Aorta (tissue), 5 donors: ENCODE data around the gene IGF1. TPM values are rescaled to one million over a fixed set of nuclear protein-coding genes. Genes with fewer than 3 reads are reported as not detected.

ENCODE experiments used
- ATAC-seq: fragments of 200-7000 bp; cut with Tn5 transposase; one replicate; pipeline ENCODE4 v1.9.1; 2022; ENCODE audit warnings: moderate library complexity; ENCODE audit not compliant: low FRiP score
- DNase-seq, 2 donors: peaks; one replicate each; pipeline ENCODE4 v3.0.0-alpha.2; 2020
- H3K27ac ChIP-seq, 2 donors: one replicate each; pipeline ENCODE4 v1.5.1; 2013; ENCODE audit warnings: low read length in 2 of 2, mild to moderate bottlenecking in 2 of 2, moderate library complexity in 2 of 2, control low read depth in 1 of 2, inconsistent platforms in 1 of 2, low read depth in 1 of 2
- H3K27me3 ChIP-seq, 2 donors: one replicate each; pipeline ENCODE4 v1.6.1; 2013; ENCODE audit warnings: control low read depth in 1 of 2, low read length in 1 of 2, mild to moderate bottlenecking in 1 of 2, moderate library complexity in 1 of 2; ENCODE audit not compliant: insufficient read depth in 2 of 2, control insufficient read depth in 1 of 2
- H3K36me3 ChIP-seq, 2 donors: one replicate each; pipeline ENCODE4 v1.6.1; 2013; ENCODE audit warnings: control low read depth in 1 of 2, low read length in 1 of 2, mild to moderate bottlenecking in 1 of 2; ENCODE audit not compliant: insufficient read depth in 2 of 2, control insufficient read depth in 1 of 2
- H3K4me1 ChIP-seq, 2 donors: one replicate each; pipeline ENCODE4 v1.6.1; 2013; ENCODE audit warnings: low read length in 2 of 2, control low read depth in 1 of 2, mild to moderate bottlenecking in 1 of 2, moderate library complexity in 1 of 2; ENCODE audit not compliant: insufficient read depth in 2 of 2, control insufficient read depth in 1 of 2
- H3K4me3 ChIP-seq, 2 donors: one replicate each; pipeline ENCODE4 v1.5.1; 2013; ENCODE audit warnings: low read length in 2 of 2, control low read depth in 1 of 2, mild to moderate bottlenecking in 1 of 2
- H3K9me3 ChIP-seq: one replicate; pipeline ENCODE4 v1.6.1; 2013; ENCODE audit warnings: mild to moderate bottlenecking, low read length; ENCODE audit not compliant: control insufficient read depth
- WGBS, 2 donors: extraction: QIAGEN DNeasy Blood & Tissue Kit; methylation state at CpG; one replicate each; pipeline ENCODE4 v1.1.7; 2013; 5-methylcytosine and 5-hydroxymethylcytosine counted together
- intact Hi-C, 2 donors: fragments of 100-400 bp; cut with DNase I; formaldehyde crosslinking; loops; one replicate each; pipeline versions ENCODE4 v1.14.2 to v1.15.0; 2022
- polyA plus RNA-seq, 2 donors: library from polyadenylated mRNA; stranded (reverse); fragments of 200-250 nt; gene quantifications; one replicate each; pipeline ENCODE4 v1.2.3, GENCODE V29; 2013
- total RNA-seq, 2 donors: library from RNA; stranded (reverse); fragmentation: NEBNext Ultra II Directional; extraction: Animal tissue kit (Norgen Biotek cat#: 25700); gene quantifications; one replicate each; pipeline ENCODE4 v1.2.1, GENCODE V29; 2021
- donor health status: healthy with polysubstance abuse.
- donor health status: Bipolar disorder and iron deficiency.
- donor health status: DM: no; HTN: no; CAD: no.
- donor health status: DM: no; HTN: no; CAD: no.
- donor health status: DM: yes; HTN: yes; CAD: no.

The IGF1 gene
- total and polyA plus RNA-seq, 4 donors: 1.3 to 193 (median 53.0) TPM

DNA sequence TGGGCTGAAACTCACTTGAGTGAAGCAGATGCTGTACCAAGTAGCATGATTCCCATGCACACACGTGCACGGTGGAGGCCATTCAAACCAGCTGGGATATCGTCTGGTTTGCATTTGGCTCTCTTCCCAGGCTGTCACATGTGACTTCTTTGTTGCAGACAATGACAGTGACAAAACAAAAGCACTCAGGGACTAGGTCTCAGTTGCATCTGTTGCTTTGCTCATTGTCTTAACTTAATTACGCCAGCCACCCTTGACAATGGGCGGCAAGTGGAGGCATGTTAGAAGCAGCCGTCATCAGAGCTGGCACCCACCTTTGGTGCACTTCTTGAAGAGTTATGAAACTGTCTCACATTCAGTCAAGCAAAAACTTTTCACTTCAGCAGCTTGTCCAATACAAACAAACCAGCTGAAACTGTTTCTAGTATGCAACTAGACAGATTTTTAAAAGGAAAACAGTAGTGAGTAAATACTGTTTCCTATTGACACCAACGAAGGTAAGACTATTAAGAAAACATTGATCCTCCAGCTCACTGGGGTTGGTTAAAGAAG is 74.3 kb downstream of the IGF1 start:
- WGBS, 2 donors: 21 to 25% methylated on average over 7 of the region's 7 CpGs
- Histone ChIP-seq H3K27me3 (no peaks in the 10 kb centered on the region), H3K4me1 (no peaks in the 10 kb centered on the region), H3K27ac (no peak overlapping the region), H3K4me3 (no peak overlapping the region), H3K36me3 (no peaks in the 10 kb centered on the region), H3K9me3 (no peaks in the 10 kb centered on the region)
- ATAC-seq (no peak), DNase-seq (peak in 1 of 2 donors; percentile 62)
- intact Hi-C loops: no loop called here

DNA sequence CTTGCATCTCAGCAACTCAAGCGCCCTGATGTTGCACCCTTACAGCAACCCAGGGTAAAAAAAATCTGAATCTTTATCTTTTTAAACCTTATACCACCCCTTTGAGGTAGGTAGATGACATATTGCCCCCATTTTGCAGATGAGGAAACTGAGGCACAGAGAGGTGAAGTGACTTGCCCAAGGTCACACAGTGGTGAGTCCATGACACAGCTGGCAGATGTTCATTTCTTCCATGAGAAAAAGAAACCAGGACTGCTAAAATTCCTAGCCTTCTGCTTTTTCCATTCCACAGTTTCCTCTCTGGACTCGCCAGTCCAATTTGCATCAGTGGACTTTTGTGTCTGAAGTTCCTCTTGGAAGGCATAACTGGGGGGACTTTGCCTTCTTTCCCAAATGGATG is 79.3 kb downstream of the IGF1 start:
- Histone ChIP-seq H3K4me1 (no peaks in the 10 kb centered on the region), H3K27ac (no peak overlapping the region), H3K4me3 (no peak overlapping the region), H3K27me3 (no peaks in the 10 kb centered on the region), H3K9me3 (no peaks in the 10 kb centered on the region), H3K36me3 (no peaks in the 10 kb centered on the region)
- WGBS, 2 donors: 79 to 83% methylated on average over 2 of the region's 2 CpGs
- ATAC-seq (no peak), DNase-seq (no peak)
- intact Hi-C loops: no loop called here

DNA sequence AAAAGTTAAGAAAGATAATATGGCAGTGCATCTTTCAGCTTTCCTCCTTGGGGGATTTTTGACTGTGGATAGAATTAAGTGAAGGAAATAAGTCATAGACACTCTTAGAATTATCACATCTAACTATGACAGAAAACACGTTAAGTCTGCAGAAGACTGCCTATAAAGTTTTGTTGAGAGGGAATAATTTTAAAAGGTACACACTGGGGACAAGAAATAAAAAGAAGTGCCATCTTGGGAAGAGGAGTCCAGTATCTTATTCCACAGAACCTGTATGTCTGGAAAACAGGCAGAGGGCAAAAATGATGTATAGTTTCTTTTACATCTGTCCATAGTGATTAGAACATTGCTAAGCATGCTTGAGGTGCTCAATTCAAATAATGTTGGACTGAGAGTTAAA is 80.7 kb downstream of the IGF1 start:
- WGBS, 2 donors: 71 to 79% methylated on average over 1 of the region's 1 CpG
- H3K36me3 ChIP-seq: no peaks in the 10 kb centered on the region

DNA sequence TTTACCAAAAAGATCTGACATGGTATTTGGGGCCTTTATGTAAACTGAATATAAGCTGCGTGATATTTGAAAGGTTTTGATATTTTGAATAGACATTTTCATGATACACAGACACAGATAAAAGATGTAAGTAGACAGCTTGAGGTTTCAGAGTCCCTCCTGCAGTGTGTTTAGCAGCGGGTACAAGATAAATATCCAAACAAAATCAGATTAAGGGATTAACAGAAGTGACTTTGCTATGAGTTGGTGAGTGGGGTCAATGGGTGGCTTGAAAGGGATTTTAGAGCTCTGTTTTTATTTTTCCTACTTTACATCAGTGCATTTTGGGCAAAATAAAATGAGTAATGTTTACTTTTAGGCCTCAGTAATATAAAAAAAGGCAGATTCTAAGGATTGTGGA is 84.1 kb downstream of the IGF1 start:
- no peaks in the 10 kb centered on the region for H3K36me3 ChIP-seq
- WGBS, 2 donors: 70 to 84% methylated on average over 2 of the region's 2 CpGs
- H3K27ac ChIP-seq: no peak overlapping the region
- intact Hi-C loops: no loop called here
- no peak overlapping the region for H3K4me3 ChIP-seq
- ATAC-seq (no peak), DNase-seq (no peak)
- H3K4me1 ChIP-seq: no peaks in the 10 kb centered on the region
- no peaks in the 10 kb centered on the region for H3K9me3 ChIP-seq
- no peaks in the 10 kb centered on the region for H3K27me3 ChIP-seq

More for the DNA sequence above, 80.7 kb downstream of the IGF1 start:
- Histone ChIP-seq H3K4me3 (no peak overlapping the region), H3K4me1 (no peaks in the 10 kb centered on the region), H3K27me3 (no peaks in the 10 kb centered on the region), H3K9me3 (no peaks in the 10 kb centered on the region), H3K27ac (no peak overlapping the region)
- ATAC-seq (no peak), DNase-seq (no peak)
- intact Hi-C loops: no loop called here

DNA sequence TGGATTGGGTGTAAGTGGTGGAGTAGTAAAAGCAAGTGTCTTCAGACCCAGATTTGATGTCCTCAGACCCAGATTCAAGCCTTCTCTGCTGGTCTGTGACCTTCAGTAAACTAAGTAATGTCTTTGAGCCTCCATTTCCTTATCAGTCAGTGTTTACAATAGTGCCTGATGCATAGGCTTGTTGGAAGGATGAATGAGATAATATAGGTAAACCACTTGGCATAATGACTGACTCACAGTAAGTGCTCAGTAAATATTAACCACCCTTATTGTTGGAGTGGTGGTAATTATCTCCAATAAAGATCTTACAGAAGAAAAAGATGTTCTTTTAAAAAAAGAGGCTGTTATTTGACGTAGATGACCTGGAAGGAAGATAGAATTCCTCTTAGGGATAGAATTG is 86.2 kb downstream of the IGF1 start:
- no peaks in the 10 kb centered on the region for H3K36me3 ChIP-seq
- intact Hi-C loops: no loop called here
- 81 to 91% methylated on average over 1 of the region's 1 CpG for WGBS, 2 donors

DNA sequence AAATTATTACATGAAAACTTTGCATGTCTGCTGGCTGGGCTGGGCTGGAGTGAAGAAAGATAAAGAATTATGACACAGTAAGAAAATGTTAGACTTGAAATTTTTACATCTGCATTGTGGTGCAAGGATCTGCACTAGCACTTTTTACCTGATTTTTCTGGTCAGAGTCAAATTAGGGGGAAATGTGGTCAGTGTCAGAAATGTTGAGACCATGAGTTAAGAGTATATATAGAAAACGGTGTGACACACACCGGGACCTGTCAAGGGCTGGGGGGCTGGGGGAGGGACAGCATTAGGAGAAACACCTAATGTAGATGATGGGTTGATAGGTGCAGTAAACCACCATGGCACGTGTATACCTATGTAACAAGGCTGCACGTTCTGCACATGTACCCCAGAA is 90.3 kb downstream of the IGF1 start:
- H3K9me3 ChIP-seq: peaks cover 2% of the 10 kb centered on the region
- intact Hi-C loops: no loop called here
- H3K4me3 ChIP-seq: no peak overlapping the region
- no peaks in the 10 kb centered on the region for H3K36me3 ChIP-seq
- H3K27ac ChIP-seq: no peak overlapping the region
- WGBS, 2 donors: 80 to 82% methylated on average over 4 of the region's 4 CpGs
- no peaks in the 10 kb centered on the region for H3K4me1 ChIP-seq
- DNase-seq (no peak), ATAC-seq (no peak)
- no peaks in the 10 kb centered on the region for H3K27me3 ChIP-seq

More for the DNA sequence above, 86.2 kb downstream of the IGF1 start:
- Histone ChIP-seq H3K4me1 (no peaks in the 10 kb centered on the region), H3K4me3 (no peak overlapping the region), H3K9me3 (no peaks in the 10 kb centered on the region), H3K27me3 (no peaks in the 10 kb centered on the region), H3K27ac (no peak overlapping the region)
- DNase-seq (no peak), ATAC-seq (no peak)

DNA sequence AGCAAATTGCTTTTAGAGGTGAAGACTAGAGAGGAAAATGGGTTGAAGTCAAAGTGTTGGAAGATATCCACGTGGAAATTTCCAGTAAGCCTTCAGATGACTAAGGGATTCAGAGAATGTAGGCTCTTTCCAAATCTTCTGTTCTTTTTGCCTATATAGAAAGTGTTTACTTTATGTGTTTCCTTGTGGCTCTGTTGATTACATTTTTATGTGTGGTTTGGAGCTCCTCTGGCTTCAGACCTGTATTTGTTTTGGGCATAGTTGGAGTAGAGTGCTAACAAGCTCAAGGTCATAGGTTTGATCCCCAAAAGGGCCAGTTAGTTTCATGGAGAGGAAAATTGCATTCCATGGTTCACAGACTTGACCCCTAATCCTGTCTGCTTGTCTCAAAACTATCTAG is 91.9 kb downstream of the IGF1 start:
- intact Hi-C loops: no loop called here
- H3K27me3 ChIP-seq: no peaks in the 10 kb centered on the region
- DNase-seq (no peak), ATAC-seq (no peak)
- H3K9me3 ChIP-seq: peaks cover 2% of the 10 kb centered on the region
- WGBS, 2 donors: 59 to 66% methylated on average over 1 of the region's 1 CpG
- no peak overlapping the region for H3K4me3 ChIP-seq
- H3K27ac ChIP-seq: no peak overlapping the region
- no peaks in the 10 kb centered on the region for H3K36me3 ChIP-seq
- H3K4me1 ChIP-seq: no peaks in the 10 kb centered on the region

DNA sequence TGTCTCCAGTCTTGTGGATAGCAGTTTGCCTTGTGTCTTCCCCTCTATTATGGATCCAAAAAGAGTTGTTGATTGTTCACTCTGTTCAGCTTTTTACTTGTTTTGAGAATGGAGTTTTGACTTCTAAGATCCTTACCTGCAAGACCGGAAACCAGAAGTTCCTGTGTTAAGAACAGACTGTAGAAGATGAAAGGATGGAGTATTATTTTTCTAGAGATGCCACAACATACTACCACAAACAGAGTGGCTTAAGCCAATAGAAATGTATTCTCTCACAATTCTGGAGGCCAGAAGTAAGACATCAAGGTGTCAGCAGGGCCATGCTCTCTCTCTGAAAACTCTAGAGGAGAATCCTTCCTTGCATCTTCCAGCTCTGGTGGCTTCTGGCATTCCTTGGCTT is 95.0 kb downstream of the IGF1 start:
- intact Hi-C loops: no loop called here
- WGBS, 2 donors: 90 to 93% methylated on average over 1 of the region's 1 CpG
- H3K36me3 ChIP-seq: no peaks in the 10 kb centered on the region
- no peak overlapping the region for H3K4me3 ChIP-seq
- no peak overlapping the region for H3K27ac ChIP-seq
- DNase-seq (no peak), ATAC-seq (no peak)
- no peaks in the 10 kb centered on the region for H3K4me1 ChIP-seq
- no peaks in the 10 kb centered on the region for H3K27me3 ChIP-seq
- peaks cover 2% of the 10 kb centered on the region for H3K9me3 ChIP-seq

DNA sequence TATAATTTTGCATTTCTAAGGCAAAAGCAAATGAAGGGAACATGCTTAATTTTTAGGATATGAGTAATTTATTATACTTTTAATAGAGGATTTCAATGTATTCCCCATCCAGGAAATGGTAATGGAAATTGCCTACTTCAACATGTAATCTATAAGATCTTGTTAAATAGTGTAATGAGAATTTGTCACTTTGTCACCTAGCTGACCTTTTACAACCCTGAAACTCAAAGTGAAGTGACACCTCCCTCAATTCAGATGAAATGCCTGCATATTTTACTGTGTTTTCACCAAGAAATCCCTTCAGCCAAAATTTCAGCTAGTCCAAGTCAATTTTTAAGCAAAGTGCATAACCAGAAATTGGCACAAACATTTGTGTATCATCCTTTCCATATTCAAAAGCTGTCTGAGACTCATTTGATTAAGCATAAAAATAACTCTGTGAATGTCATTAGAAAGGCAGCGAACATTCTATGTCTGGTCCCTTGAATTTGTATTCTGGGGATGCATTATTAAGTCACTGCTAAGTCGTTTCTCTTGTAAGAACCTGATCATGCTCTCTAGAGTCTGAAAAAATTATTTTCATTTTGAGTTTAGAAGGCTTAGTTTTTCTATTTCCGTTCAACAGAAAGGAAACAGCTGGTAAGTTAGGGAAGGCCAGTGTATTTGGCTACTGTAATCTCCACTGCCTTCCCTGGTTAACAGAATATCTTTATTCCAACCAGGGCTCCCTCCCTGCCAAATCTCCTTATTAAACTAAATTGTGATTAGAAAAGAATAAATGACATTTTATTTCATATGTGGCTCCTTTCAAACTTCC is 100.8 kb downstream of the IGF1 start:
- WGBS, 2 donors: 48 to 58% methylated on average over 3 of the region's 3 CpGs
- H3K4me3 ChIP-seq: no peak overlapping the region
- DNase-seq: no peak
- no peaks in the 10 kb centered on the region for H3K4me1 ChIP-seq
- H3K27me3 ChIP-seq: no peaks in the 10 kb centered on the region
- no peaks in the 10 kb centered on the region for H3K36me3 ChIP-seq
- intact Hi-C loops: no loop called here
- H3K27ac ChIP-seq: no peak overlapping the region
- ATAC-seq: no peak
- no peaks in the 10 kb centered on the region for H3K9me3 ChIP-seq
